Middle frontal gyrus (tissue), 1 donor: Measurements from ENCODE around the gene TRPM2.
"Not testable (repeated sequence)": the region's sequence is repeated elsewhere in the genome, so short reads cannot be mapped to it uniquely, and the experiment has no call there.

Experiments
- DNase-seq: peaks from one replicate; pipeline ENCODE4 v3.0.0-alpha.2; 2015; ENCODE audit warnings: low spot score; ENCODE audit errors: extremely low spot score

Gene TRPM2

GRCh38 chr21:44459712-44460440 is 106.5 kb downstream of the TRPM2 start:
- DNase-seq: no peak

DNA sequence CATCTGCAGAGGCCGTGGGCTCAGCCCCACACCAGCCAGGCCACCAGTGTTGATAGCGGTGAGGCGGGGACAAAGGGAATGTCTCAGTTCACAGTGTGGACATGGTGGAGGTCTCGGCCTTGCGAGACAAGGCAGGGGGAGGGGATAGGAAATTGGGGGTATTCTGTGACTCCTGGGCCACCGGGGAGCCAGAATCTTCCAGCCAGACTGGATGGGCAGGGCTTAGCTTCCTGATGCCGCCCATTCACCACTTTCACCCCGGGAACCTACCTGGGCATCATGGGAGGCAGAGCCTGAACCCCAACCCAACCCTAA is 107.0 kb downstream of the TRPM2 start:
- no peak for DNase-seq

GRCh38 chr21:44461005-44461404 is 107.6 kb downstream of the TRPM2 start:
- DNase-seq: no peak

DNA sequence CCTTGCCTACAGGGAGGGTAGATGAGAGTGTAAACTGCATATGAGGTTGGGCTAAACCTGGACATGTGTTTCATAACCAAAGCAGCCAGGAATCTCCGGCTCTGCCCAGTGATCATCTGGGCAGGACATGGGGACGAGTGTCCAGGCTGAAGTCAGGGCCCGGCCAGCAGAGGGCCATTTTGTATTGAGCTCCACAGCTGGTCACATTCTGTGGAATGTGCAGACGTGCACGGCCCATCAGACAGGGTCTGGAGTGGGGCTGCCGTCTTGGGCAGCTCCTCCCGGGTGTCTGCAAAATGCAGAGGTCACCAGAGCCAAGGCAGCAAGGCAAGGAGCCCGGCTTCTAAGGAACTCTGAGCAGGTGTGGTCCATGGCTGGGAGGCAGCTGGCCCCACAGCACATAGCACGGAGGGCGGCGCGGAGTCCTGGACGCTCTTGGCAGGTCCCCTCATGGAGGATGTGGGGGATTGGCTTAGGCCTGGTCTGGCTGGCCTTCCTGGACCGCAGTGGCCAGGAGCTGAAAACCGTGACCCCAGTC is 108.1 kb downstream of the TRPM2 start:
- no peak for DNase-seq

GRCh38 chr21:44462086-44462833 is 108.8 kb downstream of the TRPM2 start:
- no peak for DNase-seq

DNA sequence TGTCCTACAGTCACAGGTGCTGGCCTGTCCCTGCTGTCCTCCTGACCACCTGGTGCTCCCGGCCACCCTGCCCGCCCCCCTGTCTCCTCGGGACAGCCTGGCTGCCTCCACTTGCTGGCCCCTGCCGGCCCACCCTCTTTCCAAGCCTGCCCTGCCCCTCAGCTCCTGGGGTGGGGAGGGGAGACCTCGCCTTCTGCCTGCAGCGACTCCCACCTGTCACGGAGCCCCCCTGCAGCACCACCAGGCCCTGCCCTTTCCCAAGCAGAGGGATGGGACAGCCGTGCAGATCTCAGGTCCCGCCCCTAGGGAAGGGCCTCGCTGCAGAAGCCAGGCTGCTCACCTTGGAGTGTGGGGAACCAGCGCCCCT is 109.4 kb downstream of the TRPM2 start:
- no peak for DNase-seq

DNA sequence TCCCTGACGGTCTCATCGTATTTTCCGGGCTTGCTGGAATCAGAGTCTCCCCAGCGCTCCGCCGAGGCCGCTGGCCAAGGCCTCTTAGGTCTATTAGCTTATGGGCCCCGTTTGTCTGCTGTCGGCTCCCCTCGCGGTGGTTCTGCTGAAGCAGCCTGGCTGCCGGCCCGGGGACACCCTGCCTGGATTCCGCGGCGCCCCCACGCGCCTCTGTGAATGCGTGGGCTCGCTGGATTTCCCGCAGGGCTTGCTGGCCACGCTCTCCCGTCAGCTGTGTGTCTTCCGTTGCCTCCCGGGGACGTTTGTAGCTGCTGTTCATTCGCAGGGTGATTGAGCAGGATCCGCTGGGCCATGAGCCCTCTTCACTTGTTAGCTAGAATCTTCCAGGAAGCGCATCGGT is 110.3 kb downstream of the TRPM2 start:
- no peak for DNase-seq

GRCh38 chr21:44464351-44464750 is 110.9 kb downstream of the TRPM2 start:
- DNase-seq: no peak

- DNase-seq: no peak
Observed at GRCh38 chr21:44466351-44466954, 113.0 kb downstream of the TRPM2 start.

GRCh38 chr21:44466996-44467858 is 113.8 kb downstream of the TRPM2 start:
- DNase-seq: no peak

- no peak for DNase-seq
Observed at GRCh38 chr21:44467859-44468195, 114.4 kb downstream of the TRPM2 start.

DNA sequence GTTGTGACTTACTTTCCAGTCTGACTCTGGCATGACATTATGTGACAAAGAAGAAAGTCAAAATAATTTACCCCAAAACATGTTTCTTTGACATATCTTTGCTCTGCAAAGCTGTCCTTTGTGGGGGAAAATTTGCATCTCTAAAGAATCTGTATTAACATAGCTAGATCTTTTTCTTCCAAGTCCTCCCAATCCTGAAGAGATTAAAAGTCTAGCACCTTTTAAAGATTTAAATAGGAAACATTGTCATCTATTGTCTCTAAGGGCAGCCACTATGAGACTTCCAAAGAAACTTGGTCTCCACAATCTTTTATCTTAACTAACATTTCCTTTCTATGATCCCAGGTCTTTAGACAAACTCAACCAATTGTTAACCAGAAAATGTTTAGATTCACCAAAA is 117.9 kb downstream of the TRPM2 start:
- DNase-seq: no peak

DNA sequence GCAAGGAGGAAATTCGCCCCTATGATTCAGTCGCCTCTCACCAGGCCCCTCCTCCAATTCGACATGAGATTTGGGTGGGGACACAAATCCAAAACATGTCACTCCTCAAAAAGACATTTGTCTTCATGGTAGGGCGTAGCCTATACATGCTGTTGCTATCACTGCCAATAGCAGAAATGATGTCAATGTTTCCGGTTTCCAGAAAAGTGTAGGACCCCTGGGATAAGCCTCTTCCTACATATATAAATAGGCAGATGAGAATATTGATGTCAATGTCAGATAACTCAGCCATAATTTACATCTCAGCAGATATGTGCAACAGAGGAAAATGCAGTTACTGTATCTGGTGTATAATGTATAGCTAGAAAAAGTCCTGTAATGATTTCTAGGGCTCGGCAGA is 118.6 kb downstream of the TRPM2 start:
- DNase-seq: no peak

GRCh38 chr21:44473915-44474555 is 120.6 kb downstream of the TRPM2 start:
- no peak for DNase-seq

DNA sequence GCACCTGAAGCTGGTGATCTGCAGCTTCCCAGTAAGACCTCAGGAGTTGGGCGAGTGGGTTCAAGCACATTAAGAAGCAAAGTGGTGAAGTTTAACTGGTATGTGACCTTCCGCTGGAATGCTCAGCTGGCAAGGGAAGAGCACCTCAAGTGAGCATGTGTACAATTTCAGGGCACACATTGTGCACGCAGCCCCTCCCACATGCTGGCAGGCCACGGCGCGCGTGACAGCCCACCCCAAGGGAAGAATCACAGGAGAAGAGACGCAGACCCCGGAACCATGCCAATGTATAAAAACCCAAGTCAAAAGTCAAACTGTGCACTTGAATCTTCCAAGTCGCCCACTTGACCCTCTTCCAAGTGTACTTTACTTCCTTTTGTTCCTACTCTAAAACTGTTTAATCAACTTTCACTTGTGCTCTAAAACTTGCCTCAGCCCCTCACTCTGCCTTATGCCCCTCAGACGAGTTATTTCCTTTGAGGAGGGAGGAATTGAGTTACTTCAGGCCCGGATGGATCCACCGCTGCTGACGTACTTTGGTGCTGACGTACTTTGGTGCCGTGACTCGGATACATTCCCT is 121.9 kb downstream of the TRPM2 start:
- DNase-seq: no peak

- no peak for DNase-seq
Observed at GRCh38 chr21:44477131-44477530, 123.7 kb downstream of the TRPM2 start.

- no peak for DNase-seq
Observed at GRCh38 chr21:44477712-44478111, 124.3 kb downstream of the TRPM2 start.

- DNase-seq: no peak
Observed at GRCh38 chr21:44478124-44478800, 124.8 kb downstream of the TRPM2 start.

- no peak for DNase-seq
Observed at GRCh38 chr21:44478801-44479167, 125.4 kb downstream of the TRPM2 start.

GRCh38 chr21:44479556-44480199 is 126.3 kb downstream of the TRPM2 start:
- not testable (repeated sequence) for DNase-seq
